Measurements from ENCODE around the gene ZNF771.

ZNF771 gene

DNA sequence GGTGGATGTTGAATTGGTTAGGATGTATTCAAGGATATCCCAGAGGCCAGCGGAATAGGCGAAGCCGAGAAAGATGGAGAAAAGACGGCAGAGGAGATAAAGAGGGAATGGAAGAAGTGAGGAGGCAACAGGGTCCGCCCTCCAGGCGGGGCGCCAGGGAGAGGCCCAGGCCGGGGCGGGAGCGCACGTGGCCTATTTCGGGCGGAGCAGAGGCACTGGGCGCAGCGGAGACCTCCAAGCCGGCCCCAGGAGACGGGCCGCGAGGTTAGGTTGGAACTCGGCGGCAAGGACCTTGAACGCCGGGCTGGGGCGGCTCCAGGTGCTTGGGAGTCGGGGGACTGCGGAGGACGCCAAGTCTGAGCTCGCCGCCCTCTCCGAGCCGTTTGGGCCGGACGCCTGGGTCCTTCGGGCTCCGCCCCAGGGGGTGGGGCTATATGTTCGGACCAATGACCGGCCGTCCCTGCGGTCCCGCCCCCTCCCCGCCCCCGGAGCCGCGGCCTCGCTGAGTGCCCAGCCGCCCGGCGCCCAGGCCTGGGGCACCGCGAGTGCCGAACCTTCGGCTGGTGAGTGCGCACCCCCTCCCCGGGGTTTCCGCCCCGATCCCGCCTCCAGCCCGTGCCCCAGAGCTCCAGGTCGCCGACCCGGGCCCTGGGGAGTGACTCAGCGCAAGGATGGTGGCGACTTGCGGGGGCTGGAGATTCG lies at the start of gene ZNF771:
TSS of gene ZNF771 (plus strand) at position 505 of the 702 bp plus-strand sequence. CDS start 448 bp downstream, outside the sequence.
- peak; percentile 84 to 91 for DNase-seq (ENCODE audit: low read depth in 2 of 2)

GRCh38 chr16:30357715-30358576 lies 49.5 kb upstream of the ZNF771 start:
- DNase-seq (ENCODE audit: low read depth in 2 of 2), result no peak

- DNase-seq (ENCODE audit: low read depth in 2 of 2), result no peak
Observed at GRCh38 chr16:30358577-30358936, 48.8 kb upstream of the ZNF771 start.

DNA sequence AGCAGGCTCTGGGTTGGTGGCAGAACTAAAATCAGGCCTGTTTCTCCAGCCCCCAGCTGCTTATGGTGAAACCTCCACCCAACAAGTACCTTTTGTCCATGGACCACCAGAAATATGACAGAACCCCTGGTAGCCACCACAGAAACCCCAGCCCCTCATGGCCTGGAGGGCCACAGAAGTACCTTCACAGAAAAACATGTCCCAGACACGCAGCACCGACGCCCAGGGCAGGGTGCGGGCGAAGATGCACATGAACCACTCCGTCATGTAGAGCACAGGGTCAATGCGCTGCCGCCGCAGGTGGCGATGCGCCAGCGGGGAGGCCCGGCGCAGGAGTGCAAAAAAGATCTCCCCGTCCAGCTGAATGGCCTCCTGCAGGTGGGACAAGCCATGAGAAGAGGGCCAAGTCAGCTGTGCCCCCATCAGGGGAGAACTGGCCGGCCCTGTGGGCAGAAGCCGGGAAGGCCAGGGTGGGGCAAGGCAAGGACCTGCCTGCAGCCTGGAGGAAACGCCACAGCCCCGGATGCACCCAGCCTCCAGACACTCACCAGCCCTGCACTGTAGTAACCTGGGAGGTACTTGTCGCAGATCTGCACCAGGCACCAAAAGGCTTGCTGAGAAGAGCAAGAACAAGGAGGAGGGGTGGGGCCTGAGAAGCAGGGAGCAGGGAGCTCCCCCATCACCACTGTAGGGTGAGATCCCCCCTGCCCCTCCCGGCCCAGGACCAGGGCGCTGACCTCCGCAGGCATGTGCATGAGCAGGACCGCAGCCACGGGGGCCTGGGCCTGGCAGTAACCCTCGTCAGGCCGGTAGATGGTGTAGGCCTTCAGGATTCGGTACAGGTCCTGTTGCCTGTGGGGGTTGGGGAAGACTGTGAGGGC lies 48.2 kb upstream of the ZNF771 start:
- DNase-seq (ENCODE audit: low read depth in 2 of 2), result no peak

DNA sequence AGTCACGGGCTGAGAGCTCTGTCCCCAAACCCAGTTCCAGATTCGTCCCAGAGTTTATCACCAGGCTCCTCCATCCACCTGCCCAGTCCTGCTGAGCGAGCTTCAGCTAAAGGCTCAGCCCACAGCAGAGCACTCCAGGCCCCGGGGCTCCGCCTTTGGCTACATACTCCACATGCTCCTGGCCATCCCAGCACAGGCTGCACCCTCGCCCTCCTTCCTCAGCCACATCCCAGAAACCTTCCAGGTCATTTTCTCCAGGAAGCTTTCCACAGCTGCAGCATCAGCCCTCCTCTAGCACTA lies 47.6 kb upstream of the ZNF771 start:
- no peak for DNase-seq (ENCODE audit: low read depth in 2 of 2)

- no peak for DNase-seq (ENCODE audit: low read depth in 2 of 2)
Observed at GRCh38 chr16:30361180-30361579, 46.2 kb upstream of the ZNF771 start.

GRCh38 chr16:30365200-30365599 lies 42.2 kb upstream of the ZNF771 start:
- no peak for DNase-seq (ENCODE audit: low read depth in 2 of 2)

- no peak for DNase-seq (ENCODE audit: low read depth in 2 of 2)
Observed at GRCh38 chr16:30366511-30366910, 40.9 kb upstream of the ZNF771 start.

- DNase-seq (ENCODE audit: low read depth in 2 of 2), result no peak
Observed at GRCh38 chr16:30367349-30368009, 39.9 kb upstream of the ZNF771 start.

- no peak for DNase-seq (ENCODE audit: low read depth in 2 of 2)
Observed at GRCh38 chr16:30368122-30368791, 39.1 kb upstream of the ZNF771 start.

DNA sequence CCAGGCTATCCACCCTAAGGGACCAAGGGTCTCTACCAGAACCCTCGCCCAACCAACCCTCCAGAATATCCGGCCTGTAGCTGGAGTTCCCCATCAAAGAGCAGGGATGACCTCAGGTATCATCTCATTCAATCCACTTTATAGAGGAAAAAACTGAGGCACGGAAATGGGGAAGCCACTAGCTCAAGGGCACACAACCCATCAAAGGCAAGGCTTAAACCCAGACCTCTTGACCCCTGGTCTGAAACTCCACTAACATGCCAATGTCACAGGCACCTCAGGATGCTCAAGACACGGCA lies 38.7 kb upstream of the ZNF771 start:
- no peak for DNase-seq (ENCODE audit: low read depth in 2 of 2)

DNA sequence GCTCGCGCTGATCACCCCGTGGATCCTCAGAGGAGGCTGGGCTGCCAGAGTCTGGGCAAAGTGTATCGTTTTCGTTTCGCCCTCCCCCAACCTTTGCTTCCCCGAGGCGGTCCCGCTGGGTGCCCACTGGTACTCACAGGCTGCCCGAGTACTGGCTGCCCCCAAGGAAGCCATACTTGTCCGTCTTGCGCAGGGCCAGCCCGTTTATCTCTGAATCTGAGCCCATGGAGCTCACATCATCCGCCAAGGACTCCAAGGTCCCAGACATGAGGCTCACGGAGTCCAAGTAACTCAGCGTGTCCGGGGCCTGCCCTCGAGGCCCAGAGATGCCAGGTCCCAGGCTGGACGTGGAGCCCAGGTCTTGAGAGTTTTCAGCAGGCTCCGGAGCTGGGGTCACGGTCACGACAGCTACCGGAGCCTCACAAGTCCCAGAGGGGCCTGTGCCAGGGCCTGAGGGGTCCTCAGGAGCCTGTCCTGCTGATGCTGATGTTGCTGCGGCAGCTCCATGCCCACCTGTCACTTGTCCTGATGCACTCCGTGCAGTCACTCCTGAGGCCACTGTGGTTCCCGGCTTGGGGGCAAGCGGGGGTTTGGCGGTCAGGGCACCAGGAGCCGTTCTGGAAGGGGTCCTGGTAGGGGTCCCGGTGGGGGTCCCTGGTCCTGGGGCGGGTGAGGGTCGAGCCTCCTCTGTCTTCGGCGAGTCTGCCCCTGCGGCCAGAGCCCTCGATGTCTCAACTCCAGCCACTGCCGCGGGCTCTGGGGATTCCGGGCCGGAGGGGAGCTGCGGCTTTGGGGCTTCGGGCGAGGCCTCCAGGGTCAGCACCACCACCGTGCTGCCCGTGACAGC lies 38.1 kb upstream of the ZNF771 start:
- no peak for DNase-seq (ENCODE audit: low read depth in 2 of 2)

GRCh38 chr16:30369938-30370455 lies 37.4 kb upstream of the ZNF771 start:
- DNase-seq (ENCODE audit: low read depth in 2 of 2), result no peak

GRCh38 chr16:30370456-30371247 lies 36.8 kb upstream of the ZNF771 start, which contains the start of gene TBC1D10B:
TSS of gene TBC1D10B (minus strand) at chr16:30370494. CDS start at chr16:30370183, 311 bp downstream.
- peak; percentile 98 to 99 for DNase-seq (ENCODE audit: low read depth in 2 of 2)

DNA sequence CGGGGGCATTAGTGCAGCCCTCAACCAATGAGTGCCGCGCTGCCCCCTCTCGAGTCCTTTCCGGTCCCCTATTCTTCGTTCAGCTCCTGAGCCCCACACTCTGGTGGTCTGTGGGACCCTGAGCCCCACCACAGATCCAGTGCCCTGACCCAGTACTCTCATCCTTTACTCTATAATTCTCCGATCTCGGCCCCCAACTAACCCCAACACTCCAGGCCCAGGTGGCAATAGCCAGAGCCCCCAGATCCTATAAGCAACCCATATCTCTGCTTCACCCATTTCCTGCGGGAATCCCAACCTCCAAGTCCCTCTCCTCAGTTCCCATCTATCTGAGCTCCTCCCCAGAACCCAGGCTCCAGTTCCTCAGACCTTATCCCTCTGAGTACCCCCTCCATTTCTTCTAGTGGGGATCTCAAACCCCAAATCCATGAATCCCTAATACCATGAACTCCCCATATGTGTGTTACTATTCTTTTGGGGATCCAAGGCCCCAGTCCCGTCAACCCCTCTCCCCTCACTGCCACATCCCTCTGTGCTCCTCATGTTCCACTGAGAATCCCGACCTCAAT lies 36.1 kb upstream of the ZNF771 start:
- DNase-seq (ENCODE audit: low read depth in 2 of 2), result no peak

DNA sequence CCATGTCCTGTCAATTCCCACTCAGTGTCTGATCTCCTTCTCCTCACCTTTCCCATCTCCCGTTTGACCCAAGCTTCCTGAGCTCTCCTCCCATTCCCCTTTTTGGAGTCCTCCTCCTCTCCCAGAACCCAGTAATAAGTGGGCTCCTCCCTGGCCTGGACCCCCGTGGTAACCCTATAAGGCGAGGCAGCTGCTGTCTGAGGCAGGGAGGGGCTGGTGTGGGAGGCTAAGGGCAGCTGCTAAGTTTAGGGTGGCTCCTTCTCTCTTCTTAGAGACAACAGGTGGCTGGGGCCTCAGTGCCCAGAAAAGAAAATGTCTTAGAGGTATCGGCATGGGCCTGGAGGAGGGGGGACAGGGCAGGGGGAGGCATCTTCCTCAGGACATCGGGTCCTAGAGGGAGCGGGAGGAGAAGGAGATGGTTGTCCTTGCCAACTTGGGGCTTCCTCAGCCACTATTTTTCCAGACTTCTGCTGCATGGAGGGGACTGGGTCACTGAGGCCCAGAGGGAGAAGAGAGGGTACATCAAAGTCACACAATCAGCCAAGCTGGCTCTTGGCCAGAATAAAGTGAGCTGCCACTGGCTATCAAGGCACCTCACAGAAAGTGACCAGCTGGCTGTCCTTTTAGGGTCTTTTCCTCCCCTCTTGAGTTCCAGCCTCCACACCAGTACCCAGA lies 35.2 kb upstream of the ZNF771 start:
- DNase-seq (ENCODE audit: low read depth in 2 of 2), result no peak

DNA sequence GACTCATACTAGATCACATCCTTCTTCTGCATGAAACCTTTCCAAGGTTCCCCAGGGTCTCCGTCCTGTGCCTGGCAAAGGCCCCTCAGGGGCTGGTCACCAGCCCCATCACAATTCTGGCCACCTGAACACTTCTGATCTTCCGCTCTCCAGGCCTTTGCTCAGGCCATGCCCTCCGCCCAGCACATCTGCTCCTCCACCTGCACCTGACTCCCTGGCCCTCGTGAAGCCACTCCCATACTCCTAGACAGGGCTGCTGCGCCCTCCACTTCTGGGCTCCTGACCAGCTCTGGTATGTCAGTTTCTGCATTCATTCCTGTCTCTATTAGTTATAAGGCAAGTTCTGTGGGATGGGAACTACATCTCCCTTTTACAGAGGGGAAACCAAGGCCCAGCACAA lies 34.7 kb upstream of the ZNF771 start:
- DNase-seq (ENCODE audit: low read depth in 2 of 2), result no peak

- DNase-seq (ENCODE audit: low read depth in 2 of 2), result no peak
Observed at GRCh38 chr16:30374538-30374937, 32.9 kb upstream of the ZNF771 start, which contains the start of gene MYL11. TSS of gene MYL11 (plus strand) at chr16:30374802. CDS start at chr16:30374858, 56 bp downstream.

Measured in stimulated activated CD4-positive, alpha-beta T cell treated with anti-CD3 and anti-CD28 coated beads, Interleukin-15, amount 100 ng/mL, for 48 hours (primary cell).